Myocyte (in vitro differentiated cells): ENCODE results near the gene ZNF518B. TPM values are rescaled to one million over a fixed set of nuclear protein-coding genes. Genes with fewer than 3 reads are reported as not detected.
A peak's percentile ranks its signal among the peaks of the same experiment; 100 is the strongest.
"Not testable (repeated sequence)": the region's sequence is repeated elsewhere in the genome, so short reads cannot be mapped to it uniquely, and the experiment has no call there.

Source experiments
- DNase-seq: peaks from one replicate; pipeline ENCODE4 v3.0.0-alpha.2; 2012; ENCODE audit warnings: low read depth
- total RNA-seq: library from RNA; depleted of rRNA; stranded (reverse); fragments of >200 nt; gene quantifications from 2 replicates; pipeline ENCODE4 v1.2.3, GENCODE V29; 2014

ZNF518B gene
- total RNA-seq, 1 donor from 2014 or later: 5.7 TPM

DNA sequence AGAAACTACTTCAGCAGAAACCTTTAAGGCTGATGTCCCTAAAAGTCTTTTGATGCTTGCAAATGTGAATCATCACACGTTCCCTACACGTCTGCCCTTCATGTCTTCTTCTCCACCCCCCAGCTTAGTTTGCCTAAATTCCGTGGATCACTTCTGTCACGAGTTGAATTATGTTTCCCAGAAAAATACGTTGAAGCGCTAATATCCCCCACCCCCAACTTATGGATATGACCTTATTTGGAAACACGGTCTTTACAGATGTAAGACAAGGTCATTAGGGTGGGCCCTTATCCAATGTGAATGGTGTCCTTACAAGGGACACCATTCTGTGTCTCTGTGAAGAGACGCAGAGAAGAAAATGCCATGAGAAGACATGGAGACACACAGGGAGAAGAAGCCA, 2.1 kb upstream of the ZNF518B start:
- DNase-seq: no peak

DNA sequence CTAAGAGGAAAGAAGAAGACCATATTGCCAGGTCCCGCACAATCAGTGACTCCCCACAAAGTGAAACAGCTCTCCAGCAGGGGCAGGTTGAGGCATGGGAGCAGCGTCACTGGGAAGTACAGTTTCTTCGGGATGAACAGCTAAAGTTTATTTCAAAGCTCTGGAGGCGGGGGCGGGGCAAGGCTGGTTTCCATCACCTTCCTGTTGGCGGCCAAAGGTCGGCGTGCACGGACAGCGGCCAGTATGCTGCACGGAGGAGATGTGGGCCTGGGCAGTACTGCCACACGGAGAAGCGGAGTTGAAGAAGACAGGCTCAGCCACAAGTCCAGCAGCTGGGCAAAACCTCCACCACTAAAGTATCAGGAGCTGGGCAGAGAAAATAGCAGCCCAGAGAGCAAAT, 951 bp upstream of the ZNF518B start:
- DNase-seq: no peak

DNA sequence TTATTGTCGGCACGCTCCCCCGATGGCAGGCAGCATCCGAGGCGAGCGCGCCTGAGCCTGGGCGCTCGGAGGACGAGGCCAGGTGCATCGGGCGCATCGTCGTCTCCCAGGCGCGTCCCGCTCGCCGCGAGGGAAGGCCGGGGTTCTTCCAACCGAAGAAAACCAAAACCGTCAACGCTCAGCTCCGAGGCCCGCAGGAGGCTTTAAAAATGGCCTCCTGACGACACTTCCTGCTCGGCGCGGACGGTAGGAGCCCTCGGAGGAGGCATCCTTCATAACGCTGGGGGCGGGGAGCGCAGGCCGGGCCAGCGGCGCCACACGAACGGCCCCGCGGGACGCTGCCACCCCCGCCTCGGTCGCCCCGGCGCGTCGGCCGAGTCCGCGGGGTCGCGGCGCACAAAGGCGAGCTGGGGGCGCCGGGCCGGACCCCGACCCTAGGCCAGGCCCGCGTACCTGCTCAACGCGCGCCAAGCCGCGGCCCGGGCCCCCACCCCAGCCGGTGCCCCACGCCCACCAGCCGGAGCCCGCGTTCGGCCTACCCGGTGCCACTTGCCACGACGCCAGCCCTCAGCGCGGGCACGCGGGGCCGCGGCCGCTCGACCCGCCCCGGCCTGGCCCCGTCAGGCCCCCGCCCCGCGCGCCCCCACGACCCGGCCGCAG, 501 bp downstream of the ZNF518B start:
- DNase-seq: peak; percentile 15

DNA sequence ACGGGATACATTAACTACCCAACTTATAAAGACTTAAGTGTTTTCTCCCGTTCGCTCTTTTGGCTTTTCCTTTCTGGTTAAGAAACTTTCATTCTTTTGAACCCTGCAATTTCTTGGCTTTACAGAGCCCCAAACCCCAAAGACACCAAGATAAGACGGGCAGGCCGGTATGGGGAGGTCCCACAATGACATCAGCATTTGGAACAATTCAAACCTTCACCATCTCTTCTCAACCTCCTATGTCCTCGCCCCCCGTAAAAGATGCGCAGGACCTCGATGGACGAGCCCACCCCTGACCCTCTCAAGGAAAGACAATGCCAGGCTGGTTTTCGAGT, 999 bp downstream of the ZNF518B start:
- no peak for DNase-seq

DNA sequence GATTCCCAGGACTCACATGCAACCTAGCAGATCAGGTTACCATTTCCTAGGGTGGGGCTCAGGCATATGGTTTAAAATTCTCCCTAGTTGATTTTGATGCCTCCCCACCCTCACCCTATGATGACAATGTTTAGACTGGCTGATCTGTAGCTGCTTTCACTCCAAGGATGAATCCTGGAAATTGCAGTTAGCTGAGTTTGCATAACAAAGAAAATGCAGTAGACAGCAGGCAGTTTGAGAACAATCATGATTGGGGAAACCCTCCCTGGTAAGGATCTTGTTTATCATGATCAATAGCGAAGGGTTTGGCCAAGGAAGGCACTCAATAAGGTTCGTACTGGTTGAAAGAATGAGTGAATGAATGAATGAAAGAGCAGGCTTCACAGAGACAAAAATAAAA, 2.1 kb downstream of the ZNF518B start:
- no peak for DNase-seq

DNA sequence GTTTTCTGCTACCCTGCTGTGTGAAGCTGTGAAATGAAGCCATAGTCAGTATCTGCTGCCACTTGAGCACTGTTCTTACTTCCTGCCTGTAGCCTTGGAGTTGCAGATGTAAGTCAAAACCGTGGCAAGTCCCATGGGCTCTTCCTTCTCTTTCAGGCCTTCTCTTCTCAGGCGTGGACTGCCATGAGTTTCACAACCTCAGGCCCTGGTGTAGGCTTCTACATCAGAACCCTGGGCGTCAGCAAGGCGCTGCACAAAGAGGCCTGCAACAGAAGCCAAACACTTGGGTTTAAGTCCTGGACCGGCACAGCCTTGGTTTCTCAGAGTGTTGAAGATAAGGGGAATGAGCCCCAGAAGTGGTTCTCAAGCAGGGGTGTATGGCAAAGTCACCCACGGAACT, 2.5 kb downstream of the ZNF518B start:
- no peak for DNase-seq

DNA sequence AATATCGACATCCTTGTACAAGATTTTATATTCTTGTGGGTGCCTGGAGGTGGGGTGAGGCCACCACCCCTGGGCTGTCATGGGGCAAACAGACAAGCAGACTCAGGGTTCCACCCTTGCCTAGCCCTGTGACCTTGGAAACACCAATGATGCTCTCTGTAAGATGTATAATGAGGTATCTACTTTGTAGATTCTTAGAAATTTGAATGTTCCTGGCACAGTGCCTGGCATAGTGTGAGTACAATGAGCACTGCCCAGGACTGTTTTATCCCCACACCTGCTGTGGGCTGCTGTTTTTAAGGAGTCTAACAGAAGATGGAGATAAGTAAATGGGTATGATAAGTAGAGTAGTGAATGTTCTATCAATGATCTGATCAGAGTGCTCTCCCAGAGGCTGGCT, 3.1 kb downstream of the ZNF518B start:
- DNase-seq: no peak

DNA sequence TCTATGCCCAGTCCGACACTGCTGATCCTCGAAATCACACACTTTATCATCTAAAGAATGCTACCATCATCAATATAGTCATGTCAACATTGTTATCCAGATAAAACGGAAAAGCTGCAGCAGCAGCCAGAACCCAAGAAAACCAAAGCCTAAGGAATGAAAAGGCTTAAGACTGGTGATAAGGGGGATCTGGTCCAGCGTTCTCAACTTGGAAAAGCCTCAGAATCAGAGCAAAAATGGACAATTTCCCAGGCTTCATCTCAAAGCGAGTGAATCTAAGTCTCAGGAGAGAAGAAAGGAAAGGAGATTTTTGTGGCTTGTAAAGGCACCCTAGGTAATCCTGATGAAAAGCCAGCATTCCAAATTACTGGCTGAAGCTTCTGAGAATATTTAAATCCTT, 8.2 kb downstream of the ZNF518B start:
- no peak for DNase-seq

DNA sequence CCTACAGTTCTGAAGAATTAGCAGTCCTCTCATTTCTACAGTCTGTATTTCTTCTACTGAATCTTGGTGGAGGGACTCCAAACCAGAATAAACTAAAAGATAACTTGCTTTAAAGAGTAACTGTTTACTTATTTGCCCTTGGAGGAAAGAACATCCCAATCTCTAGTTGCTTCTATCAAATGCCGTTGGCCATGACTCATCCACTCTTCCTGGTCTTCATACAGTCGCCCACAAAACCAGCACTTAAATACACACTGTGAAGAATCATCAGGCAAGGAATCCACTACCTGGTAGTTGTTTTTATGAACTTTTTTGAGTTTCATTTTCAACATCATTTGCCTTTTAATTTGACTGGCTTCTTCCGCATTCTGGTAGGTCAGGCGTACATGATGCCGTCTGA, 14.2 kb downstream of the ZNF518B start:
- peak; percentile 4 for DNase-seq

DNA sequence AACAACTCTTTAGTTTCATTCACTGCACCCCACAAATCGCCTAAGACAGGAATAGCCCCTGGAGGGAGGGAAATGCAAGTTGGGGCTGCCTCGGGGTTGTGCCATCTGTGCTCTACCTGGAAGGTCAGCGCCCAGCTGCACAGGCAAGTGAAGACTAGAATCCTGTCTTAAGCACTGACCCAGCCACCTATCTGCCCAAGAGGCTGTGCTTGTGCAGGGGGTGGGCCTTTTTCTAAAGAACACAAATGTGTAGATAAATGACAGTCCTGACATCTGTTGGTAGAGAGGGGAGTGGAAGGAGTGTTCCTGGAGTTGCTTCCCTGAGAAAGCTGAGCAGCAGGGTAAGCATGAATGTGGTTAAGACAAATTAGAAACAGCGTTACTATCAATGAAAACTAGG, 15.7 kb downstream of the ZNF518B start:
- DNase-seq: no peak

DNA sequence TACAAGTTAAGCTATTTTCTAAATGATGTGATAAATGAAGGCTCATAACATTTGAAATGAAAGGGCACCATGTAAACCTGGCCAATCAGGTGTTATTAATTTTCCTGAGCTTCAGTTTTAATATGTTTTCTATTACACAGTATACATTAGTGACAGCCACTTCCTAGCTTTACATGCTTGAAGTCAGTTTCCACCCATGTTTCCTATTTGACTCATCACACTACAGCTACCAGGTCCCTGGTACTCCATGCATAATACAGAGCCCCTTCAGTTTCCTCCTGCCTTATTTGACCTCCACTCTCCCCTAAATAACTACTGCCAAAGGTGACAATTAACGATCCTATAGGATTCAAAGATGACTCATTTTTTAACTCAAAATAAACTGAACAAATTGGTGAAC, 18.3 kb downstream of the ZNF518B start:
- DNase-seq: no peak

DNA sequence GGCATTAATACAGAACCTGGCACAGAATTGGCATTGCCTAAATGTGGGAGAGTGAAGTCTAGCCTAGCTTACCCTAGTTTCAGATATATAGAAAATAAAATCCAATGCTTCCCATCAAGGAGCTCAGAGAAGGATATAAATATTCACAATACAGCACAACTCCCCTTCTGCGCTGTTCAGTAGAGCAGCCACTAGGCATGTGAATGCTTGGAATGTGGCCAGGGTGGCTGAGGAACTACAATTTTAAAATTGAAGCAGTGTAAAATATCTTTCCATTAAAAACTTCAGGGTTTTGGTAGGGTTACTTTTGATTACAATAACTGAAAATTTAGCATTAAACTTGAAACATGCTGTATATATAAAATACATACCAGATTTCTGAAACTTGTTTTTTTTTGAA, 19.5 kb downstream of the ZNF518B start:
- DNase-seq: no peak

DNA sequence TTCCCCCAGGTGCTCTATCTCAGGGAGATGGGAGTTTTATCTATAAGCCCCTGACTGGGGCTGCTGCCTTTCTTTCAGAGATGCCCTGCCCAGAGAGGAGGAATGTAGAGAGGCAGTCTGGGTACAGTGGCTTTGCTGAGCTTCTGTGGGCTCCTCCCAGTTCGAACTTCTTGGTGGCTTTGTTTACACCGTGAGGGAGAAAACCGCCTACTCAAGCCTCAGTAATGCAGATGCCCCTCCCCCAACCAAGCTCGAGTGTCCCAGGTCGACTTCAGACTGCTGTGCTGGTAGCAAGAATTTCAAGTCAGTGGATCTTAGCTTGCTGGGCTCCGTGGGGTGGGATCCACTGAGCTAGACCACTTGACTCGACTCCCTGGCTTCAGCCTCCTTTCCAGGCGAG, 29.5 kb downstream of the ZNF518B start:
- not testable (repeated sequence) for DNase-seq

DNA sequence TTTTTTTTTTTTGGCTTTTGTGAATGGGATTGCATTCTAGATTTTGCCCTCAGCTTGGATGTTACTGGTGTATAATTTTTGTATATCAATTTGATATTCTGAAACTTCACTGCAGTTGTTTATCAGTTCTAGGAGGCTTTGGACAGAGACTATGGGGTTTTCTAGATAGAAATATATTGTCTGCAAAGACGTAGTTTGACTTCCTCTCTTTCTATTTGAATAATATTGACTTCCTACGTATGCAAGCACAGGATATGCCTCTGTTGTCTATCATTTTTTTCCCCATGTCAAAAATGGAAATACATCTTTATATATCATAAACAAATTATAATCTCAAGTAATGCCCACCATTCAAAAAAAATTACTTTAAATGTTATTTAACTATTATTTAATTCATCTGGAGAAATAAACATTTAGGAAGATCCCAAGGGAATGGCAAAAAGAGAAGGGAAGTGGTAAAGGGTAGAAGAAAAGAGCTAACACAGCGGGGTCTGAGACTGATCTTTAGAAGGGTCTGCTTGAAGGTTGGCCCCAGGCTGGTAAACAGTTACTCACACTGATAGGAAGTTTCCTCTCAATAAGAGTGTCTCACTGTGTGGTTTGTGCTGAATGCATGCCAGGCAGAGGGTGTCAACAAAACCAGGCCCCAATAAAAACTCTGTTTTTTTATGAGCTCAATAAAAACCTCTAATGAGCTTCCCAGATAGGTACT, 35.7 kb downstream of the ZNF518B start:
- no peak for DNase-seq

DNA sequence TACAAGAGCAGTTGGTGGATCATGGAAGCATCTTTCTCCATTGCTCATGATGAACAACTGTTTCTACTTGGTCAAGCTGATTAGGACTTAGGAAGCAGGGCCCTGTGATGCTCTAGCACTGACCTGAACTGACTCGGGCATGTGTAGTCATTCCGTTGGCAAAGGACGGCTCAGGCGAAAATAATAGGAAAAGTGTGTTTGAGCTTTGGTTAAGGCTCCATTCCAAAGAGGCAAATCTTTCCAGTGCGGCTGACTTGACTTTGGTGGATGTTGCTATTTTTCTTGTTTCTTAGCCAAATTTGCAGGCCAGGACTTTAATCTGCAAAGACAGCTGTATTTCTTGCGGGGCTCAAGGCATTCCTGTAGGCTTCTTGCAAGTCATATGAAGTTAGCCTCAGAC, 39.5 kb downstream of the ZNF518B start:
- DNase-seq: peak; percentile 5

DNA sequence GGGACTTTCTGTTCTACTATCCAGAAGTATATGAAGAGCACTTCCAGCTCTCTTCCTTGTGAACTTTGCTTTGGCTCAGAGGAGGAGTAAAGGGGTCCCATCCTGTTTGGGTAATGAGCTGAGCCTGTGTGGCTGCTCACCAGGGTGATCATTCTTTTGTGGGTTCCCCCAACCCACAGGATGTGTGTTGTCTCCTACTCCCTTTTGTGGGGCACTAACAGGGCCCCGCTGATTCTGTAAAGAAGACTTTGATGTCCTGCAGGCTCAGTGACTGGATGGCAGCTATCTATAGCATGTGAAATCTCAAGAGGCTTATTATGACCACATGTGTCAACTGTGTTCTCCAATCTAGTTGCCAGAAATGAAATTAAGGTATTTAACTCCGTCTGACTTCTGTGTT, 40.8 kb downstream of the ZNF518B start:
- peak; percentile 3 for DNase-seq

DNA sequence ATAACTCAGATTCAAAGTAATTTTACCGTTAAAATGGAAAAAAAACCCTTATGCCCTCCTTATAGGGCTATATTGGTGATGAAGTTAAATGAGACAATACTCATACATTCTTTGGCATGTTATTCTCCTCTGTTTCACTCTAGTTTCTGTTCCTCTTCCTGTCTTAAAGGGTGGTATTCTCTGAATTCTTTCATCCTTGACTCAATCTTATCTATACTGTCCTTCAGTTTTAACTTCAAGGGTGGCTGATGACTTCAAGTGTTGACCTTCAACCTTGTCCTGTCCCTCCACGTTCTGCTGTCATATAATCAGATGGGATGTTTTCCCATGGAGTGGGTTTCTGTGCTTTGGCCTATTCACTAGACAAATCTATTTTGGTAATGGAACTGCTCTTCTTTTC, 44.0 kb downstream of the ZNF518B start:
- DNase-seq: no peak

DNA sequence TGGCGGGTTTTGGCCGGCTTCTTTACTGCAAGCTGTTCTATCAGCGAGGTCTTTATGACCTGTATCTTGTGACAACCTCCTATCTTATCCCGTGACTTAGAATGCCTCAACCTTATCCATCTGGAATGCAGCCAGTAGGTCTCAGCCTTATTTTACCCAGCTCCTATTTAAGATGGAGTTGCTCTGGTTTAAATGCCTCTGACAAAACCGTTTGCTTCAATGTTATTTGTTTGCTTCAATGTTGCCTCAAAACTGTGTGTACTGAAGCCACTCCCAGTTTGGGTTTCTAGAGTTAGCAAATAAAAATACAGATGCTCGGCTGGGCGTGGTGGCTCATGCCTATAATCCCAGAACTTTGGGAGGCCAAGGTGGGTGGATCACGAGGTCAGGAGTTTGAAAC, 51.6 kb downstream of the ZNF518B start:
- no peak for DNase-seq

DNA sequence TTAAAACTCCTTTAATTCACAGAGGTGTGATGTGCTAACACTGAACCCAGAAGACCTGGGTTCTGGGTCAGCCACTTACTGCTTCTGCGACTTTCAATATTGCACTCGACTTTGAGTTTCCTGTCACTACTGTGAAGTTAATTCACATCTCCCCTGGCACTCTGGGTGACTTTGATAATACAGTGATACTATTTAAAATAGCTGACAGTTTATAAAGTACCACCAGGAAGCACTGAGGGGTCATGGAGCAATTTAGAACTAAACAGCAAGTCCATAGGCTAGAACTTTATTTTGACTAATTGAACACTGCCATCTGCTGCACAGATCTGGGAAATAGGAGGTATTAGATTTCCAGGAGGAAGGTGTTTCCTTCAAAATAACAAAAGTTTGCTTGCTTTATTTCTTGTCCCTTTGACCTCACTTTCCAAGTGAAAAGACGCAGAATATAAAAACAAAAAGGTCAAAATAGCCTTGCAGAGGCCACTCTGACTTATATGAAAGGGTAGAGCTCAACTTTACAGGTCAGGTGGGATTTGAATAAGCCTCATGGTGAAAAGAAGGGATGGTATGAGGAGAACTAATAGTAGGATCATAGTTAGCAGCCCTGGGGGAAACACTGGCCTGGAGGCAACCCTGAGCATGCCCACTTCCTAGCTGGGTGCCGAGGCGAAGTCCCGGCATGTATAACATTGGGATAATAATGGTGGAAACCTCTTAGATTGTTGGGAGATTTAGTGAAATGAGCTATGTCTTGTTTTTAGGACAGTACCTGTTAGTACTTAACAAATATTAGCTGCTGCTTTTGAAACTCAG, 53.4 kb downstream of the ZNF518B start:
- DNase-seq: peak; percentile 29

DNA sequence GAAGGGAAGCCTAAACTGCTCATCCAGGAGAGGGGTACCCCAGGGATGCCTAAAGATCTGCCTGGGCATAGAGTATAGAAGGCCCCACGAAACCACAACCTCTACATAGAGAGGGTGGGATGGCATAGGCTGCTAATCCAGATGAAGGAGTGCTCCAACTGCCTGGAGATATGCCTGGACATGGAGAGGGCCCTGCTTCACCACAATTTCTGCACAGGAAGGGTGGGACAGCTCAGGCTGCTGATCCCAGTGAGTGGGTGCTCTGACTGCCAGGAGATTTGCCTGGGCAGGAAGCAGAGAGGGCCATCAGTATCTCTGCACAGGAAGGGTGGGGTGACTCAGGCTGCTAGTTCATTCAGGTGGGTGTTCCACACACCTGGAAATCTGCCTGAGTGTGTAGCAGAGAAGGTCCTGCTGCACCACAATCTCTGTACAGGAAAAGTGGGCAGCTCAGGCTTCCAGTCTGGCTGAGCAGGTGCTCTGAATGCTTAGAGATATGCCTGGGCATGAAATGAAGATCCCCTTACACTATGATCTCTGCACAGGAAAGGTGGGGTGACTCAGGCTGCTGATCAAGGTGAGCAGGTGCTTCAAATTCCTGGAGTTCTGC, 61.1 kb downstream of the ZNF518B start:
- no peak for DNase-seq
